Brain microvascular endothelial cell (primary cell): ENCODE measurements around the gene ABHD12.

Source experiments
- DNase-seq: peaks from one replicate; pipeline ENCODE4 v3.0.0-alpha.2; 2020
- H3K27ac ChIP-seq: fragments of 250-450 bp; sonication (Bioruptor Pico); 2 replicates; pipeline ENCODE4 v1.5.1; 2020; ENCODE audit warnings: mild to moderate bottlenecking, moderate library complexity
- H3K27me3 ChIP-seq: fragments of 250-450 bp; sonication (Bioruptor Pico); replicated peaks from 2 replicates; pipeline ENCODE4 v1.5.1; 2020; ENCODE audit warnings: mild to moderate bottlenecking
- H3K36me3 ChIP-seq: fragments of 250-450 bp; sonication (Bioruptor Pico); replicated peaks from 2 replicates; pipeline ENCODE4 v1.5.1; 2020; ENCODE audit warnings: mild to moderate bottlenecking
- H3K4me3 ChIP-seq: 2 replicates; pipeline ENCODE4 v1.5.1; 2011; ENCODE audit warnings: low read depth, mild to moderate bottlenecking, control low read depth, low read length, moderate library complexity
- CTCF ChIP-seq: IDR thresholded peaks from 2 replicates; pipeline ENCODE4 v1.5.1; 2011; ENCODE audit warnings: low read depth, mild to moderate bottlenecking, moderate library complexity, low read length, control low read depth, inconsistent platforms; ENCODE audit errors: missing control alignments
- in situ Hi-C: cut with HindIII; loops from 2 replicates; pipeline ENCODE4 v1.10.0; 2017; ENCODE audit warnings: low sequenced_read_pairs, low pct_ligation_motif_present

ABHD12 gene

GRCh38 chr20:25259358-25259757 lies 131.3 kb downstream of the ABHD12 start:
- Histone ChIP-seq H3K36me3 (peaks cover 48% of the 10 kb centered on the region), H3K27me3 (no peaks in the 10 kb centered on the region), H3K4me3 (no peak overlapping the region), H3K27ac (no peak overlapping the region)
- DNase-seq: no peak
- no peak for TF ChIP-seq CTCF
- in situ Hi-C loops: no loop called here

- TF ChIP-seq CTCF: no peak
- Histone ChIP-seq H3K27me3 (no peaks in the 10 kb centered on the region), H3K36me3 (peaks cover 49% of the 10 kb centered on the region), H3K27ac (no peak overlapping the region), H3K4me3 (no peak overlapping the region)
- in situ Hi-C loops: no loop called here
- no peak for DNase-seq
Measured at GRCh38 chr20:25258828-25259227, 131.8 kb downstream of the ABHD12 start.

- no peak overlapping the region for H3K27ac ChIP-seq
- TF ChIP-seq CTCF: no peak
- H3K4me3 ChIP-seq: no peak overlapping the region
- no peaks in the 10 kb centered on the region for H3K27me3 ChIP-seq
- in situ Hi-C loops: no loop called here
- no peak for DNase-seq
- H3K36me3 ChIP-seq: peaks cover 49% of the 10 kb centered on the region
Measured at GRCh38 chr20:25258476-25258805, 132.2 kb downstream of the ABHD12 start.

- DNase-seq: no peak
- no peak overlapping the region for H3K4me3 ChIP-seq
- no peaks in the 10 kb centered on the region for H3K27me3 ChIP-seq
- TF ChIP-seq CTCF: no peak
- peaks cover 49% of the 10 kb centered on the region for H3K36me3 ChIP-seq
- in situ Hi-C loops: no loop called here
- H3K27ac ChIP-seq: no peak overlapping the region
Measured at GRCh38 chr20:25257756-25258475, 132.7 kb downstream of the ABHD12 start.

GRCh38 chr20:25257130-25257529 lies 133.5 kb downstream of the ABHD12 start:
- in situ Hi-C loops: no loop called here
- H3K27ac ChIP-seq: no peak overlapping the region
- H3K4me3 ChIP-seq: no peak overlapping the region
- no peak for TF ChIP-seq CTCF
- no peaks in the 10 kb centered on the region for H3K27me3 ChIP-seq
- no peak for DNase-seq
- peaks cover 54% of the 10 kb centered on the region for H3K36me3 ChIP-seq
